ENCODE measurements around the gene OSBPL2.

- TF ChIP-seq, protein P1, sequence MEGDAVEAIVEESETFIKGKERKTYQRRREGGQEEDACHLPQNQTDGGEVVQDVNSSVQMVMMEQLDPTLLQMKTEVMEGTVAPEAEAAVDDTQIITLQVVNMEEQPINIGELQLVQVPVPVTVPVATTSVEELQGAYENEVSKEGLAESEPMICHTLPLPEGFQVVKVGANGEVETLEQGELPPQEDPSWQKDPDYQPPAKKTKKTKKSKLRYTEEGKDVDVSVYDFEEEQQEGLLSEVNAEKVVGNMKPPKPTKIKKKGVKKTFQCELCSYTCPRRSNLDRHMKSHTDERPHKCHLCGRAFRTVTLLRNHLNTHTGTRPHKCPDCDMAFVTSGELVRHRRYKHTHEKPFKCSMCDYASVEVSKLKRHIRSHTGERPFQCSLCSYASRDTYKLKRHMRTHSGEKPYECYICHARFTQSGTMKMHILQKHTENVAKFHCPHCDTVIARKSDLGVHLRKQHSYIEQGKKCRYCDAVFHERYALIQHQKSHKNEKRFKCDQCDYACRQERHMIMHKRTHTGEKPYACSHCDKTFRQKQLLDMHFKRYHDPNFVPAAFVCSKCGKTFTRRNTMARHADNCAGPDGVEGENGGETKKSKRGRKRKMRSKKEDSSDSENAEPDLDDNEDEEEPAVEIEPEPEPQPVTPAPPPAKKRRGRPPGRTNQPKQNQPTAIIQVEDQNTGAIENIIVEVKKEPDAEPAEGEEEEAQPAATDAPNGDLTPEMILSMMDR (conservative IDR thresholded peaks at IDR 0.05 in 1 of 2, IDR thresholded peaks at IDR 0.05 in 1 of 2; ENCODE audit: low read depth in 1 of 2, low read length in 2 of 2): no peak
- TF ChIP-seq EZH2 (IDR thresholded peaks at IDR 0.05; ENCODE audit: low read length, missing control alignments): no peak
These were observed 42.6 kb upstream of the OSBPL2 start for GRCh38 chr20:62195736-62196135.
